ENCODE measurements around the gene NR3C1.

NR3C1 gene

DNA sequence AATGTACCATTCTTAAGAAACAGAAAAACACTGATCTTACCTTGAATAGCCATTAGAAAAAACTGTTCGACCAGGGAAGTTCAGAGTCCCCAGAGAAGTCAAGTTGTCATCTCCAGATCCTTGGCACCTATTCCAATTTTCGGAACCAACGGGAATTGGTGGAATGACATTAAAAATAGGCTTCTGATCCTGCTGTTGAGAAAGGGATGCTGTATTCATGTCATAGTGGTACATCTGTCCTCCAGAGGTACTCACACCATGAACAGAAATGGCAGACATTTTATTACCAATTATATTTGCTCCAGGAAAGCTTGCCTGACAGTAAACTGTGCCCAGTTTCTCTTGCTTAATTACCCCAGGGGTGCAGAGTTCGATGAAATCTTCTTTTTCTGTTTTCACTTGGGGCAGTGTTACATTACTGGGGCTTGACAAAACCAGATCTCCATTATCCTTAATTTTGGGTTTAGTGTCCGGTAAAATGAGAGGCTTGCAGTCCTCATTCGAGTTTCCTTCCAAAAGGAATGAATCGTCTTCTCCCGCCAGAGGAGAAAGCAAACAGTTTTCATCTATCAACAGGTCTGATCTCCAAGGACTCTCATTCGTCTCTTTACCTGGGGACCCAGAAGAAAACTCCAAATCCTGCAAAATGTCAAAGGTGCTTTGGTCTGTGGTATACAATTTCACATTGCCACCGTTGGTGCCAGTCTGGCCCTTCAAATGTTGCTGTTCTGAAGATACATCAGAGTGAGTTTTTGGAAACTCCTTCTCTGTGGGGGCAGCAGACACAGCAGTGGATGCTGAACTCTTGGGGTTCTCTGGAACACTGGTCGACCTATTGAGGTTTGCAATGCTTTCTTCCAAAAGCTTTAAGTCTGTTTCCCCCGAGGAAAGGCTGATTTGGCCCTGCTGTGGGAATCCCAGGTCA, 3.6 kb downstream of the NR3C1 start:
- DNase-seq (ENCODE audit: low read depth), result no peak
- peak overlapping the region; percentile 89 for H3K4me3 ChIP-seq (ENCODE audit: low read depth, low read length)
- TF ChIP-seq, protein P1, sequence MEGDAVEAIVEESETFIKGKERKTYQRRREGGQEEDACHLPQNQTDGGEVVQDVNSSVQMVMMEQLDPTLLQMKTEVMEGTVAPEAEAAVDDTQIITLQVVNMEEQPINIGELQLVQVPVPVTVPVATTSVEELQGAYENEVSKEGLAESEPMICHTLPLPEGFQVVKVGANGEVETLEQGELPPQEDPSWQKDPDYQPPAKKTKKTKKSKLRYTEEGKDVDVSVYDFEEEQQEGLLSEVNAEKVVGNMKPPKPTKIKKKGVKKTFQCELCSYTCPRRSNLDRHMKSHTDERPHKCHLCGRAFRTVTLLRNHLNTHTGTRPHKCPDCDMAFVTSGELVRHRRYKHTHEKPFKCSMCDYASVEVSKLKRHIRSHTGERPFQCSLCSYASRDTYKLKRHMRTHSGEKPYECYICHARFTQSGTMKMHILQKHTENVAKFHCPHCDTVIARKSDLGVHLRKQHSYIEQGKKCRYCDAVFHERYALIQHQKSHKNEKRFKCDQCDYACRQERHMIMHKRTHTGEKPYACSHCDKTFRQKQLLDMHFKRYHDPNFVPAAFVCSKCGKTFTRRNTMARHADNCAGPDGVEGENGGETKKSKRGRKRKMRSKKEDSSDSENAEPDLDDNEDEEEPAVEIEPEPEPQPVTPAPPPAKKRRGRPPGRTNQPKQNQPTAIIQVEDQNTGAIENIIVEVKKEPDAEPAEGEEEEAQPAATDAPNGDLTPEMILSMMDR (IDR thresholded peaks at IDR 0.05; ENCODE audit: insufficient read depth, low read depth, low read length, missing control alignments), result no peak

DNA sequence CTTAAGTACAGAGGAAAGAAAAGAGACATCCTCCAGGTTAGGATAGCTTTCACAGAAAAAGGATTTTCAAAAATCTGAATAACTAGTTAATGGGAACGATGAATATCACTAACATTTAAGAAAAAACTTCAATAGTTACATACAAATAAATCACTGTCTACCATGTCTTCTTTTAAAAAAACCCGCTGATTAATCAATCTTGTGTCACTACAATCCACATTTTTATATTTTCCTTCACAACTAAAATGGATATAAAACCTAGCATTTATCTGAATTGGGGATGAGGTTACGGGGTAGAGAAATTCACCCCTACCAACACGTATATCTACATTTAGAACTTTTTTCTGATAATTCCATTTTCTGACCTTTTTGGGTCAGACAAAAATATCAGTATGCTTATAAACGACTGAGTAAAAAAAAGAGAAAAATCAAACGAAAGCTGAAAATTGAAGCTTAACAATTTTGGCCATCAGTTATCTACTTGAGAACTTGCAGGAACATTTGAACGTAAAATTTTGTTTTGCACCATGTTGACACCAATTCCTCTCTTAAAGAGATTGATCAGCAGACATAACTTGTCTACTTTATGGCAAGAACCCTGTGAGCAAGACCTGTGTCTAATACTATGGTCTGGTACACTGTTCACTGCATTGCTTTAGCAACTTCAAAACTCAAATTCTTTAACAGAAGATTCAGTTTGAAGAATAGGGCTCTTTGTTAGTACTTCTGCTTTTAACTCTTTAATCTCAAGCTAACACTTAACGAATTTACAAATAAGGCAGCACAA, 4.8 kb downstream of the NR3C1 start:
- H3K4me3 ChIP-seq (ENCODE audit: low read depth, low read length), result peak overlapping the region; percentile 89
- no peak for DNase-seq (ENCODE audit: low read depth)
- TF ChIP-seq, protein P1 (IDR thresholded peaks at IDR 0.05; ENCODE audit: insufficient read depth, low read depth, low read length, missing control alignments), result no peak

DNA sequence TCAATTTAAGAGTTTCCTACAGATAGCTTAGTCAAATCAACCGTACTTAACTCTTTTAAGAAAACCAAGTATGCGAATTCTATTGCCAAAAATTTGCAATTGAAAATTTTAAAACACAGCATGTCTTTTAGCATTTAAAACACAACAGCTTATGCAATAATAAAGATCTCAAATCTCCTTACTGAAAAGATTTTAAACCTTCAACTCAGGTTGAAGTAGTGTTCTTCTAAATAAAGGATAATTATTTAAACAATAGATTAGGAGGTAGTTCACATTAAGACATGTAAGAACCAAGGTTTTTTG, 5.5 kb downstream of the NR3C1 start:
- TF ChIP-seq, protein P1 (IDR thresholded peaks at IDR 0.05; ENCODE audit: insufficient read depth, low read depth, low read length, missing control alignments), result no peak
- H3K4me3 ChIP-seq (ENCODE audit: low read depth, low read length), result peak overlapping the region; percentile 89
- no peak for DNase-seq (ENCODE audit: low read depth)

DNA sequence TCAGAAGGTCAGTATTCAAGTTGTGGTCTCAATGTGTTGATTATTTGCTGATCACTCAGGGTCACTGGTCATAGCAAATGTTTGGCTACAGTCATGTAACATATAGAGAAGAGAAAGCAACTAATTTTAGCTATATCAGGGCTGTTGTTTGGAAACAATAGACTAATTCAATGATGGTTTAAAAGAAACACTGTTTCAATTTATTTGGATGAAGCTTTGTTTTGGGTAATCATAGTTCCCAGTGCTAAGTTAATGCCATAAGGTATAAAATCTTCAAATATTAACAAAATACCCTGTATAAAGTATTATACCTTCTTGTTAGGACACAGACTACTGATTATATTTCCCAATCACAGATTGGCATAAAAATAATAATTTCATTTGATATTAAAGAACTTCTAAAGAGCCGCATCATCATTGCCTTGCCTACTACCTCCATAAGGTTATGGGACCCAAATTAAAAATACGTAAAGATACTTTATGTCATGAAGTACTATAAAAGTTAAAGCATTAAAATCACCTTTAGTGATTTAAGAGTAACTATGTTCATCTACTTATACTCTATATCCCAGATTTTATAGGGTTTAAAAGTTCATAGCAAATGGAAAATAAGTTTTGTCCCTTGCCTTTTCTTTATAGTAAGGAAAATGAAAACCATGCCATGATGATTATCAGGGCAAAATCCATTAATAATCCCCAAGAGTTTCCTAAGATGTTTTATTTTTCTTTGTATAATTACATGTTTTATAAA, 6.0 kb downstream of the NR3C1 start:
- peak overlapping the region; percentile 89 for H3K4me3 ChIP-seq (ENCODE audit: low read depth, low read length)
- no peak for DNase-seq (ENCODE audit: low read depth)
- TF ChIP-seq, protein P1 (IDR thresholded peaks at IDR 0.05; ENCODE audit: insufficient read depth, low read depth, low read length, missing control alignments), result no peak

DNA sequence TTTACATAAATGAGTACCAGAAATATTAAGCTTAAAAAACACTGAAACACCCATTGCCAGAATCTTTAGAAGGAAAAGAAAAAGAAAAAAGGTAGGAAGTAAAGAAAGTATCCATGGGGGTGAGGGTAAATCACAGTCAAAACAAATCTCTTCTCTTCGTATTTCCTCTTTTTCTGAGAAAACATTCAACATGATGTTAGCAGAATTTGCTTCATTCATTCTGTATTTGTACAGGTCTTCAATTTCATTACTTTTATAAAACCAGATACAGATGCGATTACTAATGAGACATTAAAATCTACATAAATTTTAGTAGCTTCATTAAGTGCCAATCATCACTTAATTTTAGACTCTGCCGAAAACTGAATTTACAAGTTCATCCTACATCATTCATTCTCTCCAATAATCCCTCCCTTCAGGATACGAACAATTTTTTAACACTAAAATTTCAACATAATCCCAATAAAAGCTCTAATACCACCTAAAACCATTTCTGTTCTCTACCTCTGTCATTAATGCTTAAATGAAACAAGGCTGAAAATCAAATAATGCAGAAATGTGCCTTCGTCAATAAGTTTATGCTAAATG, 7.0 kb downstream of the NR3C1 start:
- TF ChIP-seq, protein P1 (IDR thresholded peaks at IDR 0.05; ENCODE audit: insufficient read depth, low read depth, low read length, missing control alignments), result no peak
- H3K4me3 ChIP-seq (ENCODE audit: low read depth, low read length), result peak overlapping the region; percentile 89
- no peak for DNase-seq (ENCODE audit: low read depth)

DNA sequence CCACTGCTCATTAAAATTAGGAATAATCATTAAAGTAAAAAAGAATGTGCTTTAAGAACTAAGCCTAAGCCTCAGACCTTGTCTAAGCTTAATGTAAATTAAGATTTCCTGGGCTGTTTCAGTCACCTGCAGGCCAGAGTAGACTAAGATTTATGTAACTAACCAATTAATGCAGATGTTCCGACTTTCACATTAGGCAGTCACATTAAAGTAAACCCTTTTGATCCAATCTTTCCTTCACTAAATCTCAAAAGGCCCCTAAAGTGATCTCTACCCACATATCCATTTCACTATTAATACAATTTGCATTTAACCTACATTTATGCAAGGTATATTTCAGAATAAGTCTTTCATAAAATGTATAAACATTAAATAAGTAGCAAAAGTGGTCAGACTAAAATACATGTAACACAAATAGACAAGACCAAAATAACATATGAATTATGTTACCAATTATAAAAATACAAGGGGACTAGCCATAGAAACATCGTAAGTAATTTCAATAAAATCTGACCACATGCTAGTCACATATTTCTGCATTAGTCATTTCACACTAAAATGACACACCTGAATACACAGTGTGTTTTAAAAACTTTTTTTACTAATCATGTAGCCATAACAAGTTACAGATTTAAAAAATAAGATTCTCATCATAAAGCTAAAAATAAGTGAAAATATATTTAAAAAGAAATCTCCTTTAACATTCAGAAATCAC, 7.7 kb downstream of the NR3C1 start:
- TF ChIP-seq, protein P1 (IDR thresholded peaks at IDR 0.05; ENCODE audit: insufficient read depth, low read depth, low read length, missing control alignments), result no peak
- DNase-seq (ENCODE audit: low read depth), result peak; percentile 46
- peak overlapping the region; percentile 89 for H3K4me3 ChIP-seq (ENCODE audit: low read depth, low read length)
